Measurements from ENCODE around the gene MANSC1.
A peak's percentile ranks its signal among the peaks of the same experiment; 100 is the strongest.
"Not testable (repeated sequence)": the region's sequence is repeated elsewhere in the genome, so short reads cannot be mapped to it uniquely, and the experiment has no call there.

Gene MANSC1

GRCh38 chr12:12353276-12353675, 3.2 kb upstream of the MANSC1 start:
- in situ Hi-C loops (cut with HindIII; ENCODE audit: low pct_ligation_motif_present, low sequenced_read_pairs): no loop called here
- Histone ChIP-seq H3K36me3 (replicated peaks) (no peaks in the 10 kb centered on the region), H3K4me3 (ENCODE audit: low read depth, low read length) (no peak overlapping the region), H3K27ac (no peak overlapping the region), H3K27me3 (replicated peaks) (no peaks in the 10 kb centered on the region)
- no peak for DNase-seq
- no peak for TF ChIP-seq CTCF (IDR thresholded peaks at IDR 0.05; ENCODE audit: low read depth, low read length, missing control alignments)

DNA sequence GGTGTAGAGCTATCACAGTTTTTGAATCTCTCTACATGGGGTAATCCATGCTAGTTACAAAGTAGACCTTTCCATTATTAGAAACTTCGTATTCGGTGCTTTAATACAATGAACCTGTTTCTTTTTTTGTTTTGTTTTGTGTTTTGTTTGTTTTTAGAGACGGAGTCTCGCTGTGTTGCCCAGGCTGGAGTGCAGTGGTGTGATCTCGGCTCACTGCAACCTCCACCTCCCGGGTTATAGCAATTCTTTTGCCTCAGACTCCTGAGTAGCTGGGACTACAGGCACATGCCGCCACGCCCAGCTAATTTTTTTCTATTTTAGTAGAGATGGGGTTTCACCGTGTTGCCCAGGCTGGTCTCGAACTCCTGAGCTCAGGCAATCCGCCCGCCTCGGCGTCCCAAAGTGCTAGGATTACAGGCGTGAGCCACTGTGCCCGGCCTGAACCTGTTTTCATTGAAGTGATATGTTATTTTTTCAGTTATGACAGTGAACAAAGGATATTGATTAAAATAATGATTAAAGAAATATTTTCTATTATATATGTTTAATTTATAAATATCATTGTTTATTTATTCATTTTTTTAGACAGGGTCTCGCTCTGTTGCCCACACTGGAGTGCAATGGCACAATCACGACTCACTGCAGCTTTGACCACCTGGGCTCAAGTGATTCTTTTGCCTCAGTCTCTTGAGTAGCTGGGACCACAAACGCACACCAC, 1.6 kb upstream of the MANSC1 start:
- H3K27ac ChIP-seq; H3K36me3 ChIP-seq (replicated peaks); in situ Hi-C loops (cut with HindIII; ENCODE audit: low pct_ligation_motif_present, low sequenced_read_pairs); DNase-seq; H3K4me3 ChIP-seq (ENCODE audit: low read depth, low read length); H3K27me3 ChIP-seq (replicated peaks): not testable (repeated sequence)

- Histone ChIP-seq H3K4me3 (ENCODE audit: low read depth, low read length) (no peak overlapping the region), H3K27me3 (replicated peaks) (no peaks in the 10 kb centered on the region), H3K27ac (no peak overlapping the region), H3K36me3 (replicated peaks) (no peaks in the 10 kb centered on the region)
- no peak for DNase-seq
- in situ Hi-C loops (cut with HindIII; ENCODE audit: low pct_ligation_motif_present, low sequenced_read_pairs): no loop called here
- TF ChIP-seq CTCF (IDR thresholded peaks at IDR 0.05; ENCODE audit: low read depth, low read length, missing control alignments): no peak
Measured at GRCh38 chr12:12350868-12351463, 924 bp upstream of the MANSC1 start.

- Histone ChIP-seq H3K36me3 (replicated peaks) (no peaks in the 10 kb centered on the region), H3K4me3 (ENCODE audit: low read depth, low read length) (no peak overlapping the region), H3K27me3 (replicated peaks) (no peaks in the 10 kb centered on the region), H3K27ac (no peak overlapping the region)
- in situ Hi-C loops (cut with HindIII; ENCODE audit: low pct_ligation_motif_present, low sequenced_read_pairs): loop anchor here (25.0 kb wide), 1 partner anchor 251 kb away; no protein-coding TSS in a partner anchor
- TF ChIP-seq CTCF (IDR thresholded peaks at IDR 0.05; ENCODE audit: low read depth, low read length, missing control alignments): no peak
- DNase-seq: no peak
Measured at GRCh38 chr12:12338527-12339168, 11.4 kb downstream of the MANSC1 start.

DNA sequence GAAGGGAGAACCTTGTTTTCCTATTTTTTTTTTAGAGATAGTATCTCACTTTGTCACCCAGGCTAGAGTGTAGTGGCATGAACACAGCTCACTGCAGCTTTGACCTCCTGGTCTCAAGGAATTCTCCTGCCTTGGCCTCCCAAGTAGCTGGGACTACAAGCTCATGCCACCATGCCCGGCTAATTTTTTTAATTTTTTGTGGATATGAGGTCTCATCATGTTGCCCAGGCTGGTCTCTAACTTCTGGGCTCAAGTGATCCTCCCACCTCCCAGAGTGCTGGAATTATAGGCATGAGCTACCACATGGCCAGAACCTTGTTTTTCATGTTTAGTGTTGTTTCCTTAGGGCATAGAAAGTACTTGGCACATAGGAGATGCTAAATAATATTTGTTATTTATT, 13.5 kb downstream of the MANSC1 start:
- no peaks in the 10 kb centered on the region for H3K27me3 ChIP-seq (replicated peaks)
- H3K27ac ChIP-seq: no peak overlapping the region
- no peaks in the 10 kb centered on the region for H3K36me3 ChIP-seq (replicated peaks)
- DNase-seq: no peak
- in situ Hi-C loops (cut with HindIII; ENCODE audit: low pct_ligation_motif_present, low sequenced_read_pairs): loop anchor here (25.0 kb wide), 1 partner anchor 249 kb away; no protein-coding TSS in a partner anchor
- no peak for TF ChIP-seq CTCF (IDR thresholded peaks at IDR 0.05; ENCODE audit: low read depth, low read length, missing control alignments)
- no peak overlapping the region for H3K4me3 ChIP-seq (ENCODE audit: low read depth, low read length)

DNA sequence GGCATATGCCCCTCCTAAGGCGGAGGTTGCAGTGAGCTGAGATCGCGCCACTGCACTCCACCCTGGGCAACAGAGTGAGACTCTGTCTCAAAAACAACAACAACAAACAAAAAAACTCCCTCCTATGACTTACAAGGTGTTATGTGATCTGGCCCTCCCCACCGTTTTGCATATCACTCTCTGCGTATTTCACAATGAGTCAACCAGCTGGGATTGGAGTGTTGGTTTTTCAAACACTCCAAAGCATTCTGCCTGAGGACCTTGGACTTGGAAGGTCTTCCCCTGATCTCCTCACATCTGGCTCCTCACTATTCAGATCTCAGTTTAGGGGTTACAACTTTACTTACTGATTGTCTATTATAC, 14.0 kb downstream of the MANSC1 start:
- in situ Hi-C loops (cut with HindIII; ENCODE audit: low pct_ligation_motif_present, low sequenced_read_pairs): loop anchor here (25.0 kb wide), 1 partner anchor 249 kb away; no protein-coding TSS in a partner anchor
- H3K36me3 ChIP-seq (replicated peaks): no peaks in the 10 kb centered on the region
- DNase-seq: peak; percentile 65
- no peak overlapping the region for H3K27ac ChIP-seq
- H3K4me3 ChIP-seq (ENCODE audit: low read depth, low read length): no peak overlapping the region
- no peaks in the 10 kb centered on the region for H3K27me3 ChIP-seq (replicated peaks)
- no peak for TF ChIP-seq CTCF (IDR thresholded peaks at IDR 0.05; ENCODE audit: low read depth, low read length, missing control alignments)

All from brain microvascular endothelial cell (primary cell).